ENCODE data around the gene RCVRN. TPM values are rescaled to one million over a fixed set of nuclear protein-coding genes. Genes with fewer than 3 reads are reported as not detected.

RCVRN gene
- total and polyA plus RNA-seq, 2 of the 8 experiments (the other 6 are each of a cell fraction or from before 2014, with no cell fraction given): not detected

- TF ChIP-seq FOSL1 (IDR thresholded peaks at IDR 0.05; ENCODE audit: insufficient read depth, low read depth, low read length) (no peak), RBBP5 (IDR thresholded peaks at IDR 0.05; ENCODE audit: borderline replicate concordance, low read depth, low read length) (no peak), KDM4A (IDR thresholded peaks at IDR 0.05; ENCODE audit: low read depth, low read length, severe bottlenecking) (no peak)
Observed at GRCh38 chr17:9911089-9911488, 6.0 kb upstream of the RCVRN start (continued).

All from H1 (cell line).